Measurements from ENCODE around the gene DIO2. TPM values are rescaled to one million over a fixed set of nuclear protein-coding genes. Genes with fewer than 3 reads are reported as not detected.

DIO2 gene
- total RNA-seq (not detected), polyA plus RNA-seq (not detected)

- Mint-ChIP-seq H3K27me3 (peaks cover 0 to 3% of the 10 kb centered on the region in 2 donors), H3K9me3 (peaks cover 0 to 6% (median 3%) of the 10 kb centered on the region in 5 donors), H3K36me3 (no peaks in the 10 kb centered on the region), H3K27ac (peak within 1 kb of the TSS in 1 of 8 donors; percentile 49), H3K4me1 (no peaks in the 10 kb centered on the region), H3K4me3 (peak within 1 kb of the TSS in 1 of 7 donors; percentile 52)
- Histone ChIP-seq H3K4me3 (ENCODE audit: low read length) (no peak within 1 kb of the TSS), H3K4me1 (ENCODE audit: insufficient read depth, low read length) (no peaks in the 10 kb centered on the region), H3K27ac (ENCODE audit: low read depth, low read length) (no peak within 1 kb of the TSS), H3K9me3 (ENCODE audit: low read length) (no peaks in the 10 kb centered on the region), H3K36me3 (ENCODE audit: insufficient read depth, low read length) (no peaks in the 10 kb centered on the region), H3K27me3 (ENCODE audit: insufficient read depth, low read length, poor library complexity, severe bottlenecking) (no peaks in the 10 kb centered on the region)
- POLR2A ChIA-PET = no interaction called here
- CTCF ChIA-PET = no interaction called here
- no peak for DNase-seq
These were observed at the start of gene DIO2 for GRCh38 chr14:80211153-80212022. Gene DIO2, minus strand, starts transcription at chr14:80211504. Its CDS starts 32 bp downstream, at chr14:80211472.

- Histone ChIP-seq H3K36me3 (ENCODE audit: insufficient read depth, low read length) (no peaks in the 10 kb centered on the region), H3K27me3 (ENCODE audit: insufficient read depth, low read length, poor library complexity, severe bottlenecking) (no peaks in the 10 kb centered on the region), H3K4me3 (ENCODE audit: low read length) (no peak overlapping the region), H3K9me3 (ENCODE audit: low read length) (no peaks in the 10 kb centered on the region), H3K27ac (ENCODE audit: low read depth, low read length) (no peak overlapping the region), H3K4me1 (ENCODE audit: insufficient read depth, low read length) (no peaks in the 10 kb centered on the region)
- CTCF ChIA-PET = no interaction called here
- Mint-ChIP-seq H3K4me1 (no peaks in the 10 kb centered on the region), H3K27ac (no peak overlapping the region), H3K36me3 (no peaks in the 10 kb centered on the region), H3K9me3 (peaks cover 0 to 3% (median 0%) of the 10 kb centered on the region in 5 donors), H3K4me3 (no peak overlapping the region), H3K27me3 (no peaks in the 10 kb centered on the region)
- POLR2A ChIA-PET = no interaction called here
- no peak for DNase-seq
These were observed 49.3 kb upstream of the DIO2 start for GRCh38 chr14:80260645-80261044.

DNA sequence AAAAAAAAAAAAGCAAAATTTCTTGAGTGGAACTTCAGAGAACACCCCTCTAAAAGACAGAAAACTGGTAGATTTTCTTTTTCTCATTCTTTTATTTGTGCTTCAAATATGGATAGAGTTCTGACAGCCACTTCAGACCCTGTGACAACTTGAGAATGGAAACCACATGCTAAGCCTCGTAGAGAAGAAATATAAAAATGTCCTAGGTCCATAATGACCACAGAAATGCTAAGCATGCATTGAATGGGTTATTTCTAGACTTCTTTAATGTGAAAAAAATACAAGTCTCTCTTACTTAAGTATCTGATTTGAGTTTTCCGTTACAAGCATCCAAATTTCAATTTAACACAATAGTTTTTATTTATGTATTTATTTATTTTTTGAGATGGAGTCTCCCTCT is 28.3 kb upstream of the DIO2 start:
- Mint-ChIP-seq H3K36me3 (no peaks in the 10 kb centered on the region), H3K27ac (no peak overlapping the region), H3K4me3 (no peak overlapping the region), H3K9me3 (peaks cover 13 to 38% (median 19%) of the 10 kb centered on the region in 5 donors), H3K27me3 (peaks cover 0 to under 1% of the 10 kb centered on the region in 2 donors), H3K4me1 (no peaks in the 10 kb centered on the region)
- ChIA-PET CTCF (no interaction called here), POLR2A (no interaction called here)
- no peak for DNase-seq
- H3K4me1 ChIP-seq (ENCODE audit: insufficient read depth, low read length) = no peaks in the 10 kb centered on the region
- no peaks in the 10 kb centered on the region for H3K36me3 ChIP-seq (ENCODE audit: insufficient read depth, low read length)
- H3K27ac ChIP-seq (ENCODE audit: low read depth, low read length) = no peak overlapping the region
- H3K4me3 ChIP-seq (ENCODE audit: low read length) = no peak overlapping the region
- H3K9me3 ChIP-seq (ENCODE audit: low read length) = peaks cover 3% of the 10 kb centered on the region
- H3K27me3 ChIP-seq (ENCODE audit: insufficient read depth, low read length, poor library complexity, severe bottlenecking) = no peaks in the 10 kb centered on the region

GRCh38 chr14:80237143-80237542 is 25.8 kb upstream of the DIO2 start:
- H3K27me3 ChIP-seq (ENCODE audit: insufficient read depth, low read length, poor library complexity, severe bottlenecking) = no peaks in the 10 kb centered on the region
- DNase-seq = no peak
- H3K36me3 ChIP-seq (ENCODE audit: insufficient read depth, low read length) = no peaks in the 10 kb centered on the region
- H3K4me3 ChIP-seq (ENCODE audit: low read length) = no peak overlapping the region
- ChIA-PET POLR2A (no interaction called here), CTCF (no interaction called here)
- H3K27me3 Mint-ChIP-seq = peaks cover 0 to 2% of the 10 kb centered on the region in 2 donors
- no peaks in the 10 kb centered on the region for H3K36me3 Mint-ChIP-seq
- no peaks in the 10 kb centered on the region for H3K4me1 ChIP-seq (ENCODE audit: insufficient read depth, low read length)
- H3K9me3 Mint-ChIP-seq = peaks cover 13 to 36% (median 18%) of the 10 kb centered on the region in 5 donors
- no peak overlapping the region for H3K4me3 Mint-ChIP-seq
- H3K4me1 Mint-ChIP-seq = no peaks in the 10 kb centered on the region
- peaks cover 3% of the 10 kb centered on the region for H3K9me3 ChIP-seq (ENCODE audit: low read length)
- no peak overlapping the region for H3K27ac ChIP-seq (ENCODE audit: low read depth, low read length)
- no peak overlapping the region for H3K27ac Mint-ChIP-seq

- H3K27ac ChIP-seq (ENCODE audit: low read depth, low read length) = no peak overlapping the region
- H3K4me3 ChIP-seq (ENCODE audit: low read length) = no peak overlapping the region
- DNase-seq = no peak
- no peaks in the 10 kb centered on the region for H3K4me1 ChIP-seq (ENCODE audit: insufficient read depth, low read length)
- Mint-ChIP-seq H3K36me3 (no peaks in the 10 kb centered on the region), H3K4me1 (no peaks in the 10 kb centered on the region), H3K9me3 (peaks cover 11 to 26% (median 20%) of the 10 kb centered on the region in 5 donors), H3K4me3 (no peak overlapping the region), H3K27me3 (peaks cover 0 to 3% of the 10 kb centered on the region in 2 donors), H3K27ac (no peak overlapping the region)
- no peaks in the 10 kb centered on the region for H3K36me3 ChIP-seq (ENCODE audit: insufficient read depth, low read length)
- ChIA-PET CTCF (no interaction called here), POLR2A (no interaction called here)
- peaks cover 3% of the 10 kb centered on the region for H3K9me3 ChIP-seq (ENCODE audit: low read length)
- H3K27me3 ChIP-seq (ENCODE audit: insufficient read depth, low read length, poor library complexity, severe bottlenecking) = no peaks in the 10 kb centered on the region
These were observed 22.3 kb upstream of the DIO2 start for GRCh38 chr14:80233470-80234089.

- H3K27ac ChIP-seq (ENCODE audit: low read depth, low read length) = no peak overlapping the region
- ChIA-PET CTCF (no interaction called here), POLR2A (no interaction called here)
- H3K36me3 Mint-ChIP-seq = no peaks in the 10 kb centered on the region
- H3K4me1 Mint-ChIP-seq = no peaks in the 10 kb centered on the region
- H3K9me3 ChIP-seq (ENCODE audit: low read length) = peaks cover 3% of the 10 kb centered on the region
- no peaks in the 10 kb centered on the region for H3K27me3 ChIP-seq (ENCODE audit: insufficient read depth, low read length, poor library complexity, severe bottlenecking)
- no peak for DNase-seq
- no peak overlapping the region for H3K27ac Mint-ChIP-seq
- peaks cover 0 to 3% of the 10 kb centered on the region in 2 donors for H3K27me3 Mint-ChIP-seq
- H3K4me3 Mint-ChIP-seq = no peak overlapping the region
- H3K36me3 ChIP-seq (ENCODE audit: insufficient read depth, low read length) = no peaks in the 10 kb centered on the region
- H3K9me3 Mint-ChIP-seq = peaks cover 3 to 21% (median 12%) of the 10 kb centered on the region in 5 donors
- H3K4me1 ChIP-seq (ENCODE audit: insufficient read depth, low read length) = no peaks in the 10 kb centered on the region
- no peak overlapping the region for H3K4me3 ChIP-seq (ENCODE audit: low read length)
These were observed 20.4 kb upstream of the DIO2 start for GRCh38 chr14:80231702-80232101.

DNA sequence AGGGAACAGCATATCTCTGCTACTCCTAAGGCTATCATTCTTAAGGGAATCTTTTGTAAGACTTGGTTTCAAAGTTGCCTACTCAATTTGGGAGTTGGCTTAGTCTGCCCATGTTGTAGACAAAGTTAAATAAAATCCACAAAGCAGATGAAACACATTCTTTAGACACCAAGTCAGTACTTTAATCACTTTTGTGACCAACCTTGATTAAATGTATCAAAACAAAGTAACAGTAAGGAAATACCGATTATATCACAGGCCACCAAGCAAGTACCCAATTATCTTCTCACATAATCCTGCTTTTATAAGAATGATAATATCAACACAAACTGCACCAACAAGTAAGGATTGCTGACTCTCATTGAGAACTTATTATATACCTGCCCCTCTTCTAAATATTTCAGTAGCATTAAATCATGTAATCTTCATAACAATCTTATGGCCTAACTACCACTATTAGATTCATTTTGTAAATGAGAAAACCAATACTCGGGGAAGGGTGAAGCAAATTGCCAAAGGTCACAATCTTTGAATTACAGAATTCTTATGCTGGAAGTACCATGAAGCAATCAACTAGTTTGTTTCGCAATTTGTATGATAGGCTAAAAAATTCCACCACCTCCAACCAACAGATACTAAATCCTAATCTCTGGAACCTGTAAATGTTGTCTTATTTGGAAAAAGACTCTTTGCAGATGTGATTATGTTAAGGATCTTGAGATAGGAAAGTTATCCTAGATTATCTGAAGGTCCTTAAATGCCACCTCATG is 12.6 kb upstream of the DIO2 start:
- no peak overlapping the region for H3K4me3 Mint-ChIP-seq

DNA sequence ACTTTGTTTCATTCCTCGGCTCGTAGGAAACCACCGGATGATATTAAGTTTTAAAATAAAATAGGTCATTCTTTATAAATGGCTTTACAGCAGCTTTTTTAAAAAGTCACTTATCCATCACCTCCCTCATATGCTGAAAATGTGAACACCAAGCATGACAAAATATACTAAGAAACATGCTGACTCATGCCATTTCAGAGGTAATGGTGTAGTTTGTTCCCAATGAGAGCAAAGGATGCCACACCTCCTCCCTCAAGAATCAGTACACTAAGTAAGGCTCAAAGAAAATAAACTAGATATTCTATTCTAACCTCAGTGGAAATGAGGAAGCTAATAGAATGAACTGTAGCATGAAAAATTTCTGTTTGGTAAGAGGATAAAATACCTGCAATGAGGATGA is 5.5 kb upstream of the DIO2 start:
- no peak overlapping the region for H3K4me3 Mint-ChIP-seq
- CTCF ChIA-PET = no interaction called here
- Histone ChIP-seq H3K4me1 (ENCODE audit: insufficient read depth, low read length) (no peaks in the 10 kb centered on the region), H3K4me3 (ENCODE audit: low read length) (no peak overlapping the region), H3K36me3 (ENCODE audit: insufficient read depth, low read length) (no peaks in the 10 kb centered on the region), H3K27me3 (ENCODE audit: insufficient read depth, low read length, poor library complexity, severe bottlenecking) (no peaks in the 10 kb centered on the region), H3K27ac (ENCODE audit: low read depth, low read length) (no peak overlapping the region), H3K9me3 (ENCODE audit: low read length) (no peaks in the 10 kb centered on the region)
- peaks cover 0 to 5% (median 2%) of the 10 kb centered on the region in 5 donors for H3K9me3 Mint-ChIP-seq
- H3K27ac Mint-ChIP-seq = no peak overlapping the region
- no peaks in the 10 kb centered on the region for H3K4me1 Mint-ChIP-seq
- DNase-seq = no peak
- no peaks in the 10 kb centered on the region for H3K36me3 Mint-ChIP-seq
- H3K27me3 Mint-ChIP-seq = no peaks in the 10 kb centered on the region
- POLR2A ChIA-PET = no interaction called here

More for the DNA sequence above, 12.6 kb upstream of the DIO2 start:
- CTCF ChIA-PET = no interaction called here
- no peak overlapping the region for H3K4me3 ChIP-seq (ENCODE audit: low read length)
- H3K9me3 ChIP-seq (ENCODE audit: low read length) = no peaks in the 10 kb centered on the region
- H3K4me1 ChIP-seq (ENCODE audit: insufficient read depth, low read length) = no peaks in the 10 kb centered on the region
- POLR2A ChIA-PET = no interaction called here
- DNase-seq = no peak
- H3K4me1 Mint-ChIP-seq = no peaks in the 10 kb centered on the region
- peaks cover 0 to 10% (median 2%) of the 10 kb centered on the region in 5 donors for H3K9me3 Mint-ChIP-seq
- H3K27ac ChIP-seq (ENCODE audit: low read depth, low read length) = no peak overlapping the region
- no peaks in the 10 kb centered on the region for H3K27me3 ChIP-seq (ENCODE audit: insufficient read depth, low read length, poor library complexity, severe bottlenecking)
- H3K27me3 Mint-ChIP-seq = no peaks in the 10 kb centered on the region
- H3K36me3 Mint-ChIP-seq = no peaks in the 10 kb centered on the region
- no peak overlapping the region for H3K27ac Mint-ChIP-seq
- no peaks in the 10 kb centered on the region for H3K36me3 ChIP-seq (ENCODE audit: insufficient read depth, low read length)

Measured in CD8-positive, alpha-beta memory T cell (primary cell).